Left hindlimb (tissue), 1 donor: ENCODE measurements around the gene NPAS2.

ENCODE experiments used
- DNase-seq: peaks from one replicate; pipeline ENCODE4 v3.0.0-alpha.2; 2018

The NPAS2 gene

DNA sequence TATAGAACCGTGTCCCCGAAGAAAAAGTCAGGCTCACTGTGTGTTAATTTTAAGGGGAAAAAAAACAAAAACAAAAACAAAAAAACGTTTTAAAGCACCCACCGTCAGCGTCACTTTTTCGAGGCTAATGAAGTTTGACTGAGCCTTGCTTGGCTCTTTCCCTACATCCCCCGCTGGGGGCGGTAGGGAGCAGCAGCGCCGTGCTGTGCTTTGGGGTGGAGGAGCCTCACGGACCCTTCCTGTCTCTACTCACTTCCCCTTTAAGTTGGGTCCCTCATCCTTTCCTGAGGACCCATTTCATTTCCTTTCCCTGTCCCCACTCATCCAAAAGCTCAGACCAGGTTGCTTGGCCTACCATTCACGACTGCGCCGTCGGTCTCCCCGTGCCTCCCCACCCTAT, 99.4 kb downstream of the NPAS2 start:
- no peak for DNase-seq

- no peak for DNase-seq
These were observed 101.8 kb downstream of the NPAS2 start for GRCh38 chr2:100921685-100922161.

GRCh38 chr2:100923461-100924060, 103.6 kb downstream of the NPAS2 start:
- DNase-seq: no peak

DNA sequence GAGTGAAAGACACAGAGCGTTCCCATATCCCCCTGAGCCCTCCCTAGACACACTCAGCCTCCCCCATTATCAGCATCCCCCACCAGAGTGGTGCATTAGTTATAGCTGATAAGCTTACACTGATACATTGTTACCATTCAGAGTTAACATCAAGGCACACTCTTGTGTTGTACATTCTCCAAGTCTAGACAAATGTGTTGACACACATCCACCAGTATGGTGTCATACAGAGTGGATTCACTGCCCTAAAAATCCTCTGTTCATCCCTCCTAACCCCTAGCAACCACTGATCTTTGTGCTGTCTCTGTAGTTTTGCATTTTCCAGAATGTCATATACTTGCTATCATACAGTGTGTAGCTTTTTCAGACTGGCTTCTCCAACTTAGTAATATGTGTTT, 104.2 kb downstream of the NPAS2 start:
- DNase-seq: no peak

GRCh38 chr2:100924520-100925451, 104.8 kb downstream of the NPAS2 start:
- no peak for DNase-seq

- no peak for DNase-seq
These were observed 108.3 kb downstream of the NPAS2 start for GRCh38 chr2:100928235-100928634.

GRCh38 chr2:100929147-100929546, 109.2 kb downstream of the NPAS2 start:
- no peak for DNase-seq

DNA sequence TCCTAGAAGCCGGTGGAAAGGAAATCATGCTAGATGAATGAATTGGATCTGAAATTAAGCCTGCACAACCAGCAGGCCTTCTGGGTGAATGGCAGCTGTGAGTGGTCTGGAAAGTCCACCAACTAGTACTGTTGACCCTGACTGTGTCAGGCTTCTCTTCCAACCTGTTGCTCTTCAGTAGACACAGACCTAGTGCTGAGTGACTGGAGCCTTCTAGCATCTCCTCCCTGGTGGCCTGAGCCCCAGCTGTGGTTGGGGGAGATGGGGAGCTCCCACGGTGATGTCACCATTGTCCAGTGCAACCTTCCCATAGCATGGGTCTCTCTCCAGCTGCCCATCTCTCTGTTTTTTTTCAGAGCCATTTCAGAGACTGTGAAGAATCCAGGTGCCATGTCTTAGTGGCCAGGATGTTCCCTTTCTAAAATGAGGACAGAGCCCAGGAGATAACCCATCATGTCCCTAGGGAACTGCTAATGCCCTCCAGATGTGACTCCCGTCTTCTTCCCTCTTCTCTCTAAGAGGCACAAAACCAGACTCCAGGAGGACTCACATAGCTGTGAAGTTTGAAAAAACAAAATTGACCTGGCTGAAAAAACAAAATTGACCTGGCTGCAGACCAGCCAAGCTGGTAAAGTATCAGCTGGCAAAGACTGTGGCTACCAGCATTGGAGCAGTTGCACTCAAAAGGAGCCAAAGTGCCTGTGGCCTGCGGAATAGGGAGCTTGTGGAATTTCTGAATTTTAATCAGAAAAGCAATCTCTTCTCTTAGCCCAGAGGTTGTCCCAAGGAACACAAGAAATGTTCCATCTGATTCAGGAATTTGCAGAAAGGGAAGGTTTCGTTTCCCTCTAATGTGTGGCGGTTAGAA, 114.8 kb downstream of the NPAS2 start:
- DNase-seq: no peak

- no peak for DNase-seq
These were observed 115.4 kb downstream of the NPAS2 start for GRCh38 chr2:100935372-100935752.

GRCh38 chr2:100936070-100936741, 116.3 kb downstream of the NPAS2 start:
- DNase-seq: no peak

DNA sequence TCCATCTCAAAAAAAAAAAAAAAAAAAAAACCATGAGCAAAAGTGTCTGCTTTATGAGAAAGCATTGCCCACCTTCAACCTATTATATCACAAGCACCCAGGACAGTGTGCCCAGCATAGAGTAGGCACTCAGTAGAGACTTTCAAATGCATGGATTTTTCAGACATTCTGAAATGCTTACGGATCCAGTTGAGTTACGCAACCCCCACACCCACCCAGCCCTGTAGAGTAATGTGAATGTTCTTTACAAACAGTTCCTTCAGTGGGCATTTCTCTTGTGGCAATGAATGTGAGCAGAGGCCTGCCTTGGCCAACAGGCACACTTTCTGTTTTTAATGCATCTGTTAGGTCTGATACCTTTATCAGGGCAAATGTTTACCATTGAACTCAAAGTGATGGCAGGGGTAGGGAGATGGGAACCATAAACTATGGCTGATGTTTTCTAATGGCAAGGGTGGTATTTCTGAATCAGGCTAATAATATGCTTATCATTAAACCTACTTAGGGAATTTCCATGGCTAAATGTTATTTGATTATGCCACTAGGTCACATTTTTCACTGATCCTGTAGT, 117.1 kb downstream of the NPAS2 start:
- no peak for DNase-seq

- no peak for DNase-seq
These were observed 118.4 kb downstream of the NPAS2 start for GRCh38 chr2:100938031-100939026.

DNA sequence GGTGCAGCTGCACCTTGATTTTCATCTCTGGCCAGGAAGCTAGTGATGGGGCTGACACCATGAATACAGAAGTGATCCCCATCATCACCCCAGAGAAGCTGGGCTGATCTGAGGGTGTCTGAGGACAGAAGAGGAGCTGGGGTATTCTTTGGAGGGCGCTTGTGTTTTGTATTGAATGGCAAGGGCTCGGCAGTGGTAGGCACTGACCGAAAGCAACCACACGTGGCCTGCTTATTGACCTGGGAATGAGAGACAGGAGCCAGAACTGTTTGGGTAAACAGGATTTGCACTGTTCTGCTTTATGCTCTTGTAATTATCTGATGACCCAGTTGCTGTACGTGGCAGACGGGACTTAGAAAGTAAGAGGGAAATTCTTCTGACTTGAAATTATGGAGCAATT, 119.5 kb downstream of the NPAS2 start:
- DNase-seq: no peak

GRCh38 chr2:100940240-100940639, 120.3 kb downstream of the NPAS2 start:
- DNase-seq: no peak

- DNase-seq: no peak
These were observed 121.1 kb downstream of the NPAS2 start for GRCh38 chr2:100940766-100941645.

- no peak for DNase-seq
These were observed 121.8 kb downstream of the NPAS2 start for GRCh38 chr2:100941646-100942240.

DNA sequence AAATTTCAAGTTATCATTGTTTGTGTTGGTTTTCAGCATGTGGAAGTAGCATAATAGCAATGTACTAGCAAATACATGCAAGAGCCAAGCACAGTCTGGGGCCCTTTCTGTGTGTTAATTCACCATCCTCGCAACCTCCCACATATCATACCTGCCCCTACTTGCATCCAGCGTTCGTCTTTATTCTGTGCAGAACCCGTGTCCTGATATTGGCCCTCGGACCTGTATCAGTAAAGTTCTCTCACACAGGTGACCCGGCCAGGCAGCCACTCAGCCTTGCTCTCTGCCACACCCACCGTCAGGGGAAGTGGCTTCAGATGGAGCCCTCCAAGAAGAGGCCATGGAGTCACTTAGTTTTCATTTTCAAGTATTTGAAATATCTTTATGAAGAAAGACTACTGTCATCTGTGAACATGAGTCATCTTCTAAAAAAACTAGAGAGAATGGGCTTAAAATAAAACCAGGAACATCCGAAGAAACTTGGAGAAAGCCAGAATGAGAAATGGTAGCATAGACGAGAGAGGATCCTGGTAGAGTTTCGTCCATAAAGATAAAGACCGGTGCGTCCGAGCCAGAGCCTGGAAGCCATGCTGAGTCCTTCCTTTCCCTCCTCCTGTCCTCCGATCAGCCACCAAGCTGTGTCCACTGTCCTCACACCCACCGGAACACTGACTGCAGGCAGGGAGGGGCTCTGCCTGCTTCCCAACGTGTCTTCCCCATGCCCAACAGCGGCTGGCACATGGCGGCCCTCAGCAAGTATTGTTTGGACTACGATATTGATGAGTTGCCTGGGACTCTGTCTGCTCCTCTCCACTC, 124.9 kb downstream of the NPAS2 start:
- no peak for DNase-seq

- DNase-seq: no peak
These were observed 125.4 kb downstream of the NPAS2 start for GRCh38 chr2:100945433-100945740.
